Activated T-helper 1 cell treated with anti-CD3 and anti-CD28 coated beads, Interleukin-2, amount 50 U/mL, for 16 hours (primary cell): ENCODE results near the gene RREB1.

Source experiments
- DNase-seq, 2 donors: peaks; one replicate each; pipeline ENCODE4 v3.0.0-alpha.2; 2020; ENCODE audit warnings: low read depth in 1 of 2, low spot score in 1 of 2

The RREB1 gene

DNA sequence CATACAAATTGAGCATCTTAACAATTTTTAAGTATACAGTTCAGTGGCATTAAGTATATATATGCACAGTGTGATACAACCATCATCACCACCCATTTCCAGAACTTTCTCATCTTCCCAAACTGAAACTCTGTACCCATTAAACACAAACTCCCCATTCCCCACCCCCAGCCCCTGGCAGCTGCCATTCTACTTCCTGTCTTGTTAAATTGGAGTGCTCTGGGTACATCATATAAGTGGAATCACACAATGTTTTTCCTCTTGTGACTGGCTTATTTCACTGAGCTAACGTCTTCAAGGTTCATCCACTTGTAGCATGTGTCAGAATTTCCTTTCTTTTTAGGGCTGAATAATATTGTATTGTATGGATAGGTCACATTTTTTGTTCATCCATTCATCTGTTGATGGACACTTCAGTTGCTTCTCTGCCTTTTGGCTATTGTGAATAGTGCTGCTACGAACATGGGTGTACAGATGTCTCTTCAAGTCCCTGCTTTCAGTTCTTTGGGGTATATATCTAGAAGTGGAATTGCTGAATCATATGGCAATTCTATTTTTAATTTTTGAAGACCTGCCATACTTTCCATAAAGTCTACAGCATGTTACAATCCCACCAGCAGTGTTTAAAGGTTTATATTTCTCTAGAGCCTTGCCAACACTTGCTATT, 19.6 kb upstream of the RREB1 start:
- no peak for DNase-seq

DNA sequence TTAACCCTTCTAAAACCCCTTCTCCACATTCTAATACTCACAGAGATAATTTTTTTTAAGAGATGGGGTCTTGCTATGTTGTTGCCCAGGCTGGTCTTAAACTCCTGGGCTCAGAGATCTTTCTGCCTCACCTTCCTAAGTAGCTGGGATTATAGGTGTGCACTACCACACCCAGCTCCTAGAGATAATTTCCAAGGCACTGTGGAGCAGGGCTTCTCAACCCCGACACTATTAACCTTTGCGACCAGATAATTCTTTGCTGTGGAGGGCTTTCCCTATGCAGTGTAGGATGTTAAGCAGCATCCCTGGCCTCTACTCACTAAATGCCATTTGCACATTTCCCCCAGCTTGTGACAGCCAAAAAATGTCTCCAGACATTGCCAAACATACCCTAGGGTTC, 8.8 kb upstream of the RREB1 start:
- DNase-seq = no peak

DNA sequence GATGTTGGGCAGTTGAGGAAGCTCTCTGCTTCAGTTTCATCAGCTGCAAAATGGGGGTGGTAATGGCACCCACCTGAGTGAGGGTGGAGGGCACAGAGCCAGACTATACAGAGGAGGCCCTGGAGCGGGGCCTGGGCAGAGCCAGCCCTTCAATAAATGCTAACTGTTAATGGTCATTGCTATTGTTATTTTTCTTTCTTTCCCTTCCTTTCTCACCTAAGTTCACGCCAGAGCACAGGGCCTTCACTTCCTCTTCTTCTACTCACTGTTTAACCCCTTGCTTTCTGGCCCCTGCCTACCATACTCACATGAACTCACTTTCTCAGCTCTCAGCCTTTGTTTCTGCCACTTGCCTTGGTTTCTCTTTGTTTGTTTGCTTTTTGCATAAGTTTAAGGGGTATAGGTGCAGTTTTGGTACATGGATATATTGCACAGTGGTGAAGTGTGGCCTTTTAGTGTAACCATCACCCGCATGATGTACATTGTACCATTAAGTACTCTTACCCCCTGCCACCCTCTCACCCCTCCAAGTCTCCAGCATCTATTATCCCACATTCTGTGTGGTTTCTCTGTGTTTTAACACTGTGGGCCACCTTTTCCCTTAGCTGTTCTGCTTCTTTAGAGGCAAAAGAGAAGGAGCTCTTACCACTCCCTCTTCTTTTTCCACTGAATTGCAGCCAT, 7.5 kb upstream of the RREB1 start:
- DNase-seq = no peak

GRCh38 chr6:7100753-7101081, 7.0 kb upstream of the RREB1 start:
- no peak for DNase-seq

GRCh38 chr6:7101290-7101689, 6.5 kb upstream of the RREB1 start:
- no peak for DNase-seq

- no peak for DNase-seq
These were observed 3.0 kb upstream of the RREB1 start for GRCh38 chr6:7104752-7105151.

- no peak for DNase-seq
These were observed 1.5 kb upstream of the RREB1 start for GRCh38 chr6:7106215-7106751.

GRCh38 chr6:7106752-7107577, 796 bp upstream of the RREB1 start:
- DNase-seq = peak; percentile 33 to 49

- DNase-seq = peak in 1 of 2 donors; percentile 21
These were observed 619 bp downstream of the RREB1 start for GRCh38 chr6:7108196-7108963.

DNA sequence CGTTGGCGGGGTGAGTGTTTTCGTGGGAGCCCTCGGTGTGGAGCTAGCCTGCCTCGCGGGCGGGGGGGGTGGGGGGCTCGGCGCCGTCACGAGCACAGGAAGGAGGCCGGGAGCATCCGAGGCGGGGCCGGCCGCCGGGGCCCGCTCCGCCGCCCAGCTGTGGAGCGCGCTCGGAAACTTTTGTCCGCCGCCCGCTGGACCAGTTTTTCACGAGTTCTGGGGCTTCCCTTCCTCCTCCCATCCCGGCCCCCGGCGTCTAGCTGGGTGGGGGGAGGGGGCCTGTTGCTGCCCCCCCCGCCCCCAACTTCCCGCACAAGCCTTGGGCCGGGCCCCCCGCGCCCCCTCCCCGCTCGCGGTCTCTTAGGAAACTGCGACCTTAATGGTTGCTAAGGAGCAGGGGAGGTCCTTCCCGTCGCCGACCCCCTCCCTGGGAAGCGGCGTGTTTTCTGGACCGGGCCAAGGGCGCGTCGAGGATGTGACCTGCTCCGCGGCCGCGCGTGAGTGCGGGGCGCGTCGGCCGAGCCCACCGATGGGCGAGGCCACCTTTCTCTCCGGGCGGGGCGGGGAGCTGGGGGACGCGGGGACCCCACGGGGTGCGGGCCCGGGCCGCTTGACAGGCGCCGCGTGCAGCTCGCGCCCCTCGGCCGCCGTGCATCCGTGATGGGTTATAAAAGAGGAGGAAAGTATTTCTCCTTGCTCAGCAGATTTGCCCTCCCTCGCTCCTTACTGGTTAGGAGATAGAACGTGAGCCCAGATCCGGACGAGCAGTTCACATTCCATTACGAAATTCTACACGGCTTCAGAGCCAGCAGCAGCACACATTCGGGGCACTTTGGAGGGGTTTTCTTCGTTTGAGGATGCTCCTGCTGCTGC, 1.4 kb downstream of the RREB1 start:
- DNase-seq = peak in 1 of 2 donors; percentile 26

- no peak for DNase-seq
These were observed 2.5 kb downstream of the RREB1 start for GRCh38 chr6:7110092-7110792.

DNA sequence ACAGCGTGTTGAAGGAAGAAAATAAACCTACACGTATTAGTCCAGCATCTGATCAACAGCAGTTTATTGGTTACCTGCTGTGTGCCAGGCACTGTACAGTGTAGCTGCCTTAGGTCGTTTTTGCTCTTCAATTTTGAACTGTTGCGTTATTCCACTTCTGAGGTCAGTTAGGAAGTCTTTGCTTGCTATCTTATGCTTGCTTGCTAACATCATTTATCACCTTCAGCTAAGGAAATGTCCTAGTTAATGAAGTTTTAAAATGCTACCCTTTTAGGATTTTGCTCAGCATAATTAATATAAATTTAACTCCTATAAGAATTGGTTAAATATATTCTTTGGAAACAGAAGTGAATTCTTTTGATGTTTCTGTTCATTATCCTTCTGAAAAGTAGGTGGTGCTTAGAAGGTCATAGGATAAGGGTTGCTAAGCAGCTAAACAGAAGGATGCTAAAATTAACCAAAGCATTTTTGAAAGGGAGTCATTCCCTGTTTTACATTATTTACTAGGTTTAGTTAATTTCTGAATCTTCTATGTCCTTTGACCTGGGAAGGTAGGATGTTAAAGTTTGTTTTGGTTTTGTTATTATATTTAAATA, 3.4 kb downstream of the RREB1 start:
- no peak for DNase-seq

GRCh38 chr6:7112171-7112570, 4.4 kb downstream of the RREB1 start:
- no peak for DNase-seq

DNA sequence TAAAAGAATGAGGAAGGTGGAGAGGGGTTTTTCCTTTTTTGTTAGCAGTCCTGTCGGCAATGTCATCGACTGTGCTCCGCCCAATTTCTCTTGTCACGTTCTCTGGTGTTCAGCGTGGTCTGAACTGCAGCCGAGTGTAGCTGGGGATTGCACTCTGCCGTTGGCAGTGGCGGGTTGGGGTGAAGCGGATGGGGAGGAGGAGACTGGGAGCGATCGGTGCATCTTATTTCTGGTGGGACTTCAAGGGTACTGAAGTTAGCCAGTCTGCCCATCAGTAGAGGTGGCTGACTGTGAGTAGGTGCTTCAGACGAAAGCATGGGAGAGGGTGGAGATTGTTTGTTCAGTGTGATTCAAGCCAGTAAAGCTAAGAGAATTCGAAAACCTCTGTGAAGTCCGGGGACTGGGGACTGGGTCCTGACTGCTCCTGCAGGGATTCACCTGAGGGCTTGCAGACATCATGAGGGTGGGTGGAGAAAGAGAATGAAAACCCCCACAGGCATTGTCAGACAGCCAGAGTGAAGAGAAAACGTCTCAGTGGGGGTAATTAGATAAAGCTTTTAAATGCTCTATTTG, 5.1 kb downstream of the RREB1 start:
- no peak for DNase-seq

GRCh38 chr6:7114744-7115458, 7.1 kb downstream of the RREB1 start:
- no peak for DNase-seq

DNA sequence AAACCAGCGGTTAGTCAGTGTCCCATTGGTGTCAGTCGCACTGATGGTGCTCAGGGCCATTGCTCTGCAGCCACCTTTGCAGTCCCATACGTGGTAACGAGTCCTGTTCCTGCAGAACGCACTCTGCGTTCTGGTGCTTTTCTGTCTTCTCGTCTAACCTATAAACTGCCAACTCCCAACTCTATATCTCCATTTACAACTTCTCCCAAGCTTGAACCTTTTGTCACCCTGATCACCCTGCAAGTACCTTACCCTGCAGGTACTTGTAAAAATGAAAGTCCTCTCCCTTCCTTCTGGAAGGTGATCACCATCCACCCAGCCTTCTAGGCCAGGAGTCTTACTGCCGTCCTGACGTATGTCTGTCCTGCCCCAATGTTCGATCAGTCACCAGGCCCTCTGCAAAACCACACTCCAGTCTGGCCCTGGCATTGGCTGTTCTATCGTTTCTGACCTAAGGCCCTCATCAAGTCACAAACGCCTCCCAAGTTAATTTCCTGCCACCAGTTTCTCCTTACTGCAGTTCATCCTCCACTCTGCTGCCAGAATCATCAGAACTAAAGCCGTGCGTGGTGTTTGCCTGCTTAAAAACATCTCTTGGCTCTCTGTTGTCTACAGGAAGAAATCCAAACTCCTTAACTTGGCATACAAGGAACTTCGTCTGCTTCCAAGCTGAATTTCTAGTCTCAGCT, 7.9 kb downstream of the RREB1 start:
- no peak for DNase-seq

DNA sequence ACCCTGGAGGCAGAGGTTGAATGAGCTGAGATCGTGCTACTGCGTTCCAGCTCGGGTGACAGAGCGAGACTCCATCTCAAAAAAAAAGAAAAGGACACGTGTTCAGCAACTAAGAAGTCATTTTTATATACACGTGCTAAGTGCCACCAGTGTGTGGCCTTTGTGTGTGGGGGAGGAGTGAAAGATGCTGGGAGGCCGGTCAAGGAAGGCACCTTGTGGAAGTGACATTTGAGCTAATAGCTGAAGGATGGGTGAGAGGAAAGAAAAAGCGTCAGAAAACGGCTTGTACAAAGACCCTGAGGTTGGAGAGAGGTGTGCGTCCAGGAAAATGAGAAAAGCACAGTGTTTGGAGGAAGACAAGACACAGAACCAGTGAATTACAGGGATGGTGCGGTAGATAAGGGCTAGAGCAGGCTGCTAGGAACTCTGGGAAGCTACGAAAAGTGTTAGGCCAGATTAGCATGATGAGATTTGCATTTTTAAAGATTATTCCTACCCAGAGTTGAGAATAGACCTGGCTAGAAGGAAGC, 11.6 kb downstream of the RREB1 start:
- DNase-seq = no peak
